HG02610 (cell line): ENCODE results near the gene PARP14.

ENCODE experiments used
- ATAC-seq: cut with Tn5 transposase; IDR thresholded peaks from one replicate; pipeline ENCODE4 v1.9.1; 2021; ENCODE audit warnings: mild to moderate bottlenecking, moderate library complexity; ENCODE audit not compliant: unreplicated experiment

The PARP14 gene

DNA sequence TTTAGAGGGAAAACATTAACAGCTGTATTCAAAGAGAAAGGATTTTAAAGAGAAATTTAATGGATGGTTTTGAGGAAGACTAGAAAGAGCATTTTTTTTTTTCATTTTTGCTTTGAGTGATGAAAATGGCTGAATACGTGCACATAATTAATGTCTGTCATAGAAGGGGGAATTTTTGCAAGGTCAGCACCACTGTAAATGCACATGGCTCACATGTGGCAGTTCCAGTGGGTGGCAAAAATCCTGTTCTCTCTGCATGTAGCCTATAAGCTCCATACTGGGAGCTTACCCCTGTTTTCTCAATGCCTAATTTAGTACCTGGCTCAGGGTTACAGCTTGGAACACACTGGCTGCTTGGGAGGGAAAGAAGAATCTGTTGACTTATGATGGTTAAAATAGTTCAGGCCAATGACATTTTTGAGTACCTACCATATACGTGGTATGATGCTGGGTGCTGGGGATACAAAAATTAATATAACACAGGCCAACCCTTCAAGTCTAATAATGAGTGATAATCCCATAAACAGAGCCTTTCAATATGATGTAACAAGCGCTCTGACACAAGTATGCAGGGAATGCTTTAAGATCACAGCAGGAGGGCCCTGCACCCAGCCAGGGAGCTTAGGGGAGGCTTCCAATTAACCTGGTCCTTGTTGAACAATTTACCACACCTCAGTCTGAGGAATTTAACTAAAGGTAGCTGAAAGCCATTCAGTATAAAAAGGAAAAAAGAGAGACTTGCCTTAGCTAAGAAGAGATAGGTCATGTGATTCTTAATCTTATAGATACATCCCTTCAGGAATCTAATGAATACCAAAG is 80.0 kb downstream of the PARP14 start:
- no peak for ATAC-seq

- ATAC-seq, result no peak
Observed at GRCh38 chr3:122766430-122766829, 85.8 kb downstream of the PARP14 start.

DNA sequence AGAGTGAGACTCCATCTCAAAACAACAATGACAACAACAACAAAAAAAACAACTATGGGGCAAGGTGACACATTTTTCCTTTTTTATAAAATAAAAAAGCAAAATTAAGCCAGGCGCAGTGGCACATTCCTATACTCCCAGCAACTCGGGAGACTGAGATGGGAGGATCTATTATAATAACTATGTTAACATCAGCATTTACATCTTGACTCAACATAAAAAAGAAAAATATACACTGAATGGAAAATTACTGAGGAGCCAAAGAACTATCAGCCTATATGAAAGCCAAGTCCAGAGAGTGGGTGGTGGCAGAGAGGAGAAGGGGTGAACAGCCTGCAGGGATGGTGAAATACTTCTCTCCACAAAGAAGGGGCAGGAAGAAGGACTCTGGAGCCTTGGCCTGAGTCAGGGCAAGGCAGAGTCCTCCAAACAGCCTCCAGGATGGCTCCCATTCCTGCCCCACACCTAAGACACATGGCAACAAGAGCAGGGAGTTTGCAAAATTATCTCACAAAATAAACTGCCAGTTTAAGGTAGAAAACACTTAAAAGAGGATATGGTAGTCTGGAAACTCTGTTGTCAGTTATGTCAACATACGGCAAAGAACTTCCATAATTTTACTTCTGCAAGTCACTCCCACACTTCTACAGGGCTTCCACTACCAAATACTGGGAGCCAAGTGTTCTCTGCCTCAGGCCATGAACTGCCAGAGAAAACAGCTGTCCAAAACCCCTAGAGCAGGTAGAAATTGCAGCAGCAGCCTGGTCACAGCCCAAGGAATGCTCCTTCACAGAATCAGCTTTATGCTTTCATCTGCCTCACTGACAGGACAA is 87.1 kb downstream of the PARP14 start:
- no peak for ATAC-seq

- ATAC-seq, result no peak
Observed at GRCh38 chr3:122770521-122771202, 90.0 kb downstream of the PARP14 start.

- no peak for ATAC-seq
Observed at GRCh38 chr3:122772827-122773226, 92.2 kb downstream of the PARP14 start.

DNA sequence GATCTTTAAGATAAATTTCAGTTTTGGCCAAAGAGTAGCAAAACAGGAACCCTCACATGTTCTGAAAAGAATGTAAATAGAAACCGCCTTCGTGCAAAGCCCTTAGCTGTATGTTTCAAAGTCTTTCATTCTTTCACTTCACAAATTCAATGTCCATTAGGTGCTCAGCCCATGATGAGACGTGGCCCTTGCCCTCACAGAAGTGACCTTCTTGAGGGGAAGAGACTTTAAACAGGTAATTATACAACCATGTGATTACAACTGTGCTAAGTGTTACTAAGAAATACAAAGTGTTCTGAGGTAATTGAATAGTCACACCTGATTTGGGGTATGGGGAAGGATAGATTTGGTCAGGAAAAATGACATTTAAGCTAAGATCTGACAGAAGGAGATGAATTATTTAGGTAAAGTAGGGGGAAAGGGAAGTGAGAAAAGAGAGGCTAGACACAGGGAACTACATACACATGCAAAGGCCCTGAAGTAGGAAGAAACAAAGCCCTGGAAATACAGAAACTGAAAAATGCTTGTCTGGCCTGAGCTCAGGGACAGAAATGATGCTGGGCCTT is 93.4 kb downstream of the PARP14 start:
- no peak for ATAC-seq

DNA sequence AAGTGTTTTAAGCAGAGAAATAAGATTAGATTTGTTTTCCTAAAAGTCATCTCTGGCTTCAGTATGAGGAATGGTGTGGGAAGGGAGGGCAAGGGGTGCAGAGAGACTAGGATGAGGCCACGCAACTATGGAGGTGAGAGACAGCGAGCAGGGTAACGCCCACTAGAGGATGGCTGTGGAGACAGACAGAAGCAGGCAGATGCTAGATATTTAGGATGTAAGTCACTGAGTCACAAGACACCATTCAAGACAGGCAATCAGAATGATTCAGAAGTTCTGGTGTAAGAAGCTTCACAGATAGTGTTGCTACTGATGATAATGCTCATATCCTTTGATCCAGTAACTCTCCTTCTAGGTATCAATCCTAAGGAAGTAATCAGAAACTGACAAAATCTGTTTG is 93.9 kb downstream of the PARP14 start:
- ATAC-seq, result no peak

DNA sequence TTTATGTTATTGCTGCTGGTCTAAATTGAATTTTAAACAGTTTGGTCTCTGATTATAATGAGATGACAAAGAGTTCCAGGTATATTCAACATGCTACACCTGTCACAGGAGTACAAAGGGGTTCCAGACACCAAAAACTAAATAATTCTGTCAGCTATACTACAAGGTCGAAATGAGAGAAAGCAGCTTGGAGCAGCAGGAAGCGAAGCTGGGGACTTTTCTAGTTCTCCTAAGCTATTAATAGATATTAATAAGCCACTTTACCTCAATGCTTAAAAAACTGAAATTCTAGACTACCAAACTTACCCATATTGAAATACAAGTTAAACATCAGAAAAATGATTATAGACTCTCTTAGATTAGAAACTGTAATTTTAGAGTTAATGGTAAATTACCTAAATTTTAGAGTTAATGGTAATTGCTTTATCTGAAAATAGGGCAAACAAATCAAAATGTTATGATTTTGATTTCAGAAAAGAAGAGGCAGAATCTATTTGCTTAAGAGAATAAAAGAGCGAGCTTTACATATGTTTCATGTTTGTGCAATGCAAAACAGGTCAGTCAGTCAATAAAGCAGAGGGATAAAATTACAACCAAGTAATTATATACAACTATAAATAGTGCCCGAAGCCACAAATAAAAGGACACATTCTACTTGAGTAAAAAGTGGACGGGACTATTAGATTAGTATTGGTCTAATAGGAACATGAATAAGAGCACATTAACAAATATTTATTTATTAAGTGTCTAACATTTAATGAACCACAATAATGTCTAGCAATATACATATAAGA is 96.2 kb downstream of the PARP14 start:
- ATAC-seq, result no peak

DNA sequence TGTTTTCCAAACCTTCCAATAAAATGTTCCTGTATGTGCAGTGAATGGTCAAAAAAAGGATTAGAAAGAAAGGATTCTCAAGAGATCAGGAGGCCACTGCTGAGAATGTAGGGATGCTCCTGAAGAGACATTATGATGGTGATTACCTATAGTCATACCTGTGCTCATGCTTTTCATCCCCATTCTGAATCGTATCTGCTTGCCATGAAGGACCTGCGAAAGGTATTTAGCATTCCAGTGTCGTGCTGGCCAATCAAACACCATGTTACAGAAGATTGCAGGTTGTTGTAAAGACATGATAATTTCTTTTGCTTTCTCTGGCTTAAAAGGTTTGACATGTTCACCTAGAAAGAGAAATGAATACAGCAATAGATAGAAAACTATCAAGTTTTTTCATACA is 96.9 kb downstream of the PARP14 start:
- ATAC-seq, result no peak
